HS-5 (cell line): ENCODE measurements around the gene KANK2.
"Not testable (repeated sequence)": the region's sequence is repeated elsewhere in the genome, so short reads cannot be mapped to it uniquely, and the experiment has no call there.

Experiments
- DNase-seq: peaks from one replicate; pipeline ENCODE4 v3.0.0-alpha.2; 2012; ENCODE audit warnings: low read depth

The KANK2 gene

GRCh38 chr19:11140023-11140538, 57.3 kb downstream of the KANK2 start:
- not testable (repeated sequence) for DNase-seq

- DNase-seq = peak; percentile 75
Observed at GRCh38 chr19:11138601-11139300, 58.6 kb downstream of the KANK2 start.

DNA sequence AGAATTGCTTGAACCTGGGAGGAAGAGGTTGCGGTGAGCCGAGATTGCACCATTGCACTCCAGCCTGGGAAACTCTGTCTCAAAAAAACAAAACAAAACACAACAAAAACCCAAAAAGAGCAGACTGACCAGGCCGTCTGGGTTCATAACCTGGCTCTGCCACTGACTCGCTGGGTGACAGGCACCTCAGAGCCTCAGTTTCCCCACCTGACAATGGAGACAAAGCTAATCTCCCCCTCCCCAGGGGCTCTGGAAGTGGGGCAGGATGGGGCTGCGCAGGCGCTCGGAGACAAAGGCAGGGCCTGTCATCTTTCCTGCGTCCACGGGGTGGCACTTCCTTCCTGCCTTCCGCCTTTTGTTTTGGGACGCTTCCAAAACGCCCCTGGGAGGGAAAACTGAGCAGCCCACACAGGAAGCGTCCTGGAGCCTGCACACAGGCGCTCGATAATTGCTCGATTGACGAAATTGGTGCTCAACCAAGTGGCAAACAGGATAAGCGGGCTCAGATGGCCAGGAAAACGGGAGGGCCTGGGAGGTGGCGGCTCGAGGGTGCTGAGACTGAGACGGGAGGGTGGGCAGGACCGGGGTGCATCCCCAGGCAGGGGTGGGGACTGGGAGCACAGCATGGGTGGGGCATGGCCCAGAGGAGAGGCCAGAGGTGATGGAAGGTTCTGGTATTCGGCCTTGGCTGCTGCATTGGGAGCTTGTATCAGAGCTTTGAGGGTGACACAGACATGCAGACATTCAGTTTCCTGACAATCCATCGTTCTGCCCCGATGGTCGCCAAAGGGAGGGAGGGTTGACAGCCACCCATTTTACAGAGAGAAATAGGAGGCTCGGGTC, 59.6 kb downstream of the KANK2 start:
- DNase-seq = peak; percentile 89

DNA sequence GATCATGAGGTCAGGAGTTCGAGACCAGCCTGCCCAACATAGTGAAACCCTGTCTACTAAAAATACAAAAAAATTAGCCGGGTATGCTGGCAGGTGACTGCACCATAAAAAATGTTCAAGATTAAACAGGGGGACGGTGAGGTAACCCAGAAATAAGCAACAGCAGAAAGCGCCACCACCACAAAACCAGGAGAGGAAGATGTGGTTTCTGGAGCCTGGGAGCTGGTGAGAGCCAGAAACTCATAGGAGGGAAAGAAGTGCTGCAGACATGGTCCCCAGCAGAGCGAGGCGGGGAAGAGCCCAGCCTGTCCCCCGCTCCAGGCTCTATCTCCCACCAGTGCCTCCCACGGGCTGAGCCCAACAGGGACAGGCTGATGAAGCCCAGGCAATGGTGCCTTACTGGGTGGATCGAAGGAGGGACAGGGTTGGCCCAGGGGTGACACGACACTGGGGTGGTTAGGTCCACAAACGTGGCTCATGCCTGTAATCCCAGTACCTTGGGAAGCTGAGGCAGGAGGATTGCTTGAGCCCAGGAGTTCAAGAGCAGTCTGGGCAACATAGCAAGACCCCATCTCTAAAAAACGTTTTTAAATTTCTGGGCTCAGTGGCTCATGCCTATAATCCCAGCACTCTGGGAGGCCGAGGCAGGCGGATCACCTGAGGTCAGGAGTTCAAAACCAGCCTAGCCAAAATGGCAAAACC, 60.8 kb downstream of the KANK2 start:
- no peak for DNase-seq

- no peak for DNase-seq
Observed at GRCh38 chr19:11131471-11131870, 65.9 kb downstream of the KANK2 start.

DNA sequence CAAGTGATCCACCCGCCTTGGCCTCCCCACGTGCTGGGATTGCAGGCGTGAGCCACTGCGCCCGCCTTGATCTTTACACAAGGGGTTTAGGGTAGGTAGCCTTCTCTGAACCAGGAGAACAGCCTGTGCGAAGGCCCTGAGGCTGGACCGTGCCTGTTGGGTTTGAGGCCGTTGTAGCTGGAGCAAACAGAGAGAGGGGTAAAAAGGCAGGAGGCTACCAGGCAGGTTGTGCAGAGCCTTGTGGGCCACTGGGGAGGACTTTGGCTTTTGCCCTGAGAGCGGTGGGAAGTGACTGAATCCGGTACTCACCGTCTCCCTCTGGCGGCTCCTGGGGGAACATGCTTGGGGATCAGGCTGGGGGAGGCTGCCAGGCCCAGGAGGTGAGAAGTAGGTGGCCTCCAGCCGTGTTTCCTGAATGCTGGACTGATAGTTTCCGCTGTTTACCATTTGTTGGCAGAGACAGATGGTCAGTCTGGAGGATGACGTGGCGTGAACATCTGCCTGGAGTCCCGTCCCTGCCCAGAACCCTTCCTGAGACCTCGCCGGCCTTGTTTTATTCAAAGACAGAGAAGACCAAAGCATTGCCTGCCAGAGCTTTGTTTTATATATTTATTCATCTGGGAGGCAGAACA, 66.4 kb downstream of the KANK2 start:
- peak; percentile 38 for DNase-seq

DNA sequence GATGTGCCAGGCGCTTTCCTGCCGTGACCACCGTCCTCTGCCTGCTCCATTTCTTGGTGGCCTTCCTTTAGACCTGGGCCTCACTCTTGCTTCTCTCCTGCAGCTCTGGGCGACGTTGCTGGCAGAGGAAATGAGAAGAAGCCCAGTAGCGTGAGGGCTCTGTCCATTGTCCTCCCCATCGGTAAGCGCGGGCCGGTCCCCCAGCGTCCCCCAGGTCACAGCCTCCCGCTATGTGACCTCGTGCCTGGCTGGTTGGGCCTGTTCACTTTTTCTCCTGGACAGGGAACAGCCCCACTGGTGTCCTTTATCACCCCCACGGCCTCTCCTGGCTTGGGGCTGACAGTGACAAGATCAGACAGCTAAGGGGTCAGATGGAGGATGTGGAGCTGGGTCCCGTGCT, 69.4 kb downstream of the KANK2 start:
- no peak for DNase-seq

DNA sequence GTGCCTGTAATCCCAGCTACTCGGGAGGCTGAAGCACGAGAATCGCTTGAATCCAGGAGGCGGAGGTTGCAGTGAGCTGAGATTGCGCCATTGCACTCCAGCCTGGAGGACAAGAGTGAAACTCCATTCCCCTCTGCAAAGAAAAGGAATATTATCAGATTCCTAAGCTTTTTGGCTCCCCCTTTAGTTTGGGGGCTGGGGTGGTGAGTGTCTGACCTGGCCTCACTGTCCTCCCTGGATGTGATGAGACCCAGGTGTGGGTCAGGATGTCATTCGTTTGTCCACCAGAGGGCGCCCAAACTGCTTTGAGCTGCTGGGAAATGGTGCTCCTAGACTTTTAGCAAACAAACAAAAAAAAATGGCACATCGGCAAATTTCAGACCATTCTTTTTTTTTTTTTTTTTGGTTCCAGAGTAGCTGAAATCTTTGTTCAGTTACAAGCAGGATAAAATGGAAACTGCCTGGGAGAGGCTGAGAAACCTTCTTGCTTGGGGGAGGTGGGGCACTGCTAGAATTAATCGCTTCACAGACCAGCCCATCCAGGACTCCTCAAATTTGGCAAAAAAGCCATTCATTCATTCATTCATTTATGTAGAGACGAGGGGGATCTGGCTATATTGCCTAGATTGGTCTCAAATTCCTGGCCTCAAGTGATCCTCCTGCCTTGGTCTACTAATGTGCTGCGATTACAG, 71.2 kb downstream of the KANK2 start:
- DNase-seq = peak; percentile 38

- DNase-seq = not testable (repeated sequence)
Observed at GRCh38 chr19:11124157-11124556, 73.2 kb downstream of the KANK2 start.

GRCh38 chr19:11123114-11123513, 74.2 kb downstream of the KANK2 start:
- DNase-seq = no peak

- DNase-seq = not testable (repeated sequence)
Observed at GRCh38 chr19:11121963-11122362, 75.4 kb downstream of the KANK2 start.

- DNase-seq = no peak
Observed at GRCh38 chr19:11116507-11116906, 80.8 kb downstream of the KANK2 start.

- no peak for DNase-seq
Observed at GRCh38 chr19:11115895-11116446, 81.4 kb downstream of the KANK2 start.

- DNase-seq = no peak
Observed at GRCh38 chr19:11115042-11115441, 82.3 kb downstream of the KANK2 start.
